HUES6 (cell line): Measurements from ENCODE around the gene ESPN.

Experiments
- H3K27ac ChIP-seq: 2 replicates; pipeline ENCODE4 v1.7.0; 2013; ENCODE audit warnings: low read depth, mild to moderate bottlenecking, low read length, inconsistent platforms
- H3K27me3 ChIP-seq: 2 replicates; pipeline ENCODE4 v1.6.1; 2013; ENCODE audit warnings: low read length; ENCODE audit not compliant: control insufficient read depth, insufficient read depth
- H3K36me3 ChIP-seq: 2 replicates; pipeline ENCODE4 v1.6.1; 2013; ENCODE audit warnings: low read length; ENCODE audit not compliant: control insufficient read depth, insufficient read depth
- H3K4me1 ChIP-seq: 2 replicates; pipeline ENCODE4 v1.6.1; 2013; ENCODE audit warnings: low read length; ENCODE audit not compliant: control insufficient read depth, insufficient read depth
- H3K4me3 ChIP-seq: 2 replicates; pipeline ENCODE4 v1.5.1; 2013; ENCODE audit warnings: low read depth, low read length
- H3K9ac ChIP-seq: one replicate; pipeline ENCODE4 v1.6.1; 2013; ENCODE audit warnings: mild to moderate bottlenecking, low read length
- H3K9me3 ChIP-seq: 2 replicates; pipeline ENCODE4 v1.6.1; 2013; ENCODE audit warnings: low read depth, low read length; ENCODE audit not compliant: control insufficient read depth, insufficient read depth

ESPN gene

DNA sequence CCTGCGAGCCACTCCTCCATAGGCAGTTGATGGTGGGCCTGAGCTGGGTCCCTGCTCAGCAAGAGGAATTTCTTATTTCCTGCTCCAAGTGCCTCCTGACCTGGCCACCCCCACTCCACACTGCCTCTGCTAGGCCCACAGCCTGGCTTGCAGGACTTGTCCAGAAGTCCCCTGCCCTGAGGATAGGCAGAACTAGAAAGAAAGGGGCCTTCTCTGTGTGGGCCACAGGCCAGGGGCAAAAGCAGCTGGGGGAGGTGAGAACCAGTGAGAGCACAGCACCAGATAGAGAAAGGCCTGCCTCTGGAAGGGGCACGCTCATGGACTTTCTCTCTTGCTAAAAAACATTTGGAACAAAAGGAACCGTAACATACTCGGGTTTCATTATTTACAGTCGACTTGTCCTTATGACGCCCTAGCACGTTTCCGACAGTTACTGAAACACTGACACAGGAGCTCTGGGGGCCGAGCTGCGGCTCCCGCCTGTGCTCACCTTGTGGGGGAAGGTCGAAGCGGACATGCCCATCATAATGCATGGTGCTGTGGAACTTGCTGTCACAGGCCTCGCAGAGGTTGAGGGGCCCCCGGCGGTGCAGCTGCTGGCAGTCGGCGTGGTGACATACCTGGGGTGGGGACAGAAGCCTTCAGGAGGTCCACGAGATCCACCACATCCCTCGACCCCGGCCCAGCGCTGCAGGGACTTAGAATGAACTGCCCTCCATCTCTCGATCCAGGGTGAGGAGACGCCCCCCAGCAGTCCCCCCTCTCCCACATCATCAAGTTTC lies 52.7 kb downstream of the ESPN start:
- no peak overlapping the region for H3K9ac ChIP-seq
- H3K27me3 ChIP-seq: no peaks in the 10 kb centered on the region

DNA sequence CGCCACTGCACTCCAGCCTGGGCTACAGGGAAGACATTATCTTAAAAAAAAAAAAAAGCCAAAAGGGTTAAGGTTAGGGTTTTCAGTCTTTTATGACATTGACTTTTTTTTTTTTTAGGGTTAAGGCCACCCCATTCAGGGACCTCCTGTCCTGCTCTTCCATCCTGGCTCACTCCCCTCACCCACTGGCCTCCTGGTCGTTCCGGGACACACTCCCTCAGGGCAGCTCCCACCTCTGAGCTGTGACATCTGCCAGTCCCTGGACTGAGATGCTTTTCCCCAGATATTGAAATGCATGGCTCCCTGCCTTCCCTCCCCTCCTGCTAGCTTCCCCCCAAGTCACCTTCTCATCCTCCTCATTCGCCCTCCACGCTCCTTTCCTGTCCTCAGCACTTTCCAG lies 57.2 kb downstream of the ESPN start:
- H3K9me3 ChIP-seq: no peaks in the 10 kb centered on the region
- H3K4me3 ChIP-seq: no peak overlapping the region
- H3K27ac ChIP-seq: no peak overlapping the region
- H3K9ac ChIP-seq: no peak overlapping the region
- H3K27me3 ChIP-seq: peaks cover 17% of the 10 kb centered on the region; the same call in 1 of the 2 replicates
- H3K4me1 ChIP-seq: peaks cover 21% of the 10 kb centered on the region
- no peaks in the 10 kb centered on the region for H3K36me3 ChIP-seq

More for the DNA sequence above, 52.7 kb downstream of the ESPN start:
- H3K36me3 ChIP-seq: peaks cover 8% of the 10 kb centered on the region
- peaks cover 25% of the 10 kb centered on the region for H3K4me1 ChIP-seq
- H3K4me3 ChIP-seq: no peak overlapping the region
- no peaks in the 10 kb centered on the region for H3K9me3 ChIP-seq
- H3K27ac ChIP-seq: no peak overlapping the region

DNA sequence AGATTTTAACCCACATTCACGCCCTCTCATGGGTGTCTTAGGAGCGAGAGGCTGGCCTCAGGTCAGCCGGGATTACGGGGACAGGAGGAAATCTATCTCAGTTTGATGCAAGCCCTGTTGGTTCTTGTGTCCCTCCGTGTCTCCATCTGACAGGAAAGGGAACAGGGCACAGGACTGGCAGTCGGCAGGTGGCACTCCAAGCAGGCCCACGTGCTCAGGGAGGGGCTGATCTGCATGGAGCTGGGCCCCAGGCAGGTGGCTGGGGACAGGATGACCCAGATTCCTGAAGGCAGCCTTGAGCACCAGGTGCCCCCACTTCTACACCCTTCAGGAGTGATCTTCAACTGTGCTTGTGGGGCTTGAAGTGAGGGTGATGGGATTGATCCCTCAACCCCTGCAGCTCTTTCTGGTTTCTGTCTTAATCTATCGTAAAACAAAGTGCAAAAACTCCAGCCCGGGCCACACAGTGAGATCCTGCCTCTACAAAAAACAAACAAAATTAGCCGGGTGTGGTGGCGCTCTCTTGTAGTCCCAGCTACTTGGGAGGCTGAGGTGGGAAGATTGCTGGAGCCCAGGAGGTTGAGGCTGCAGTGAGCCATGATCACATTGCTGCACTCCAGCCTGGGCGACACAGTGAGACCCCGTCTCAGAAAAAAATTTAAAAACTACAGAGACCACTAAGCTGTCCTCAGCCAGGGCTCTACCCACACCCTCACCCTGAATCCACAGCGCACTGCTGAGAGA lies 58.6 kb downstream of the ESPN start:
- Histone ChIP-seq H3K36me3 (no peaks in the 10 kb centered on the region), H3K27ac (no peak overlapping the region), H3K9me3 (no peaks in the 10 kb centered on the region), H3K27me3 (peaks cover 17% of the 10 kb centered on the region; the same call in 1 of the 2 replicates), H3K4me1 (peaks cover 15% of the 10 kb centered on the region), H3K4me3 (no peak overlapping the region), H3K9ac (no peak overlapping the region)

DNA sequence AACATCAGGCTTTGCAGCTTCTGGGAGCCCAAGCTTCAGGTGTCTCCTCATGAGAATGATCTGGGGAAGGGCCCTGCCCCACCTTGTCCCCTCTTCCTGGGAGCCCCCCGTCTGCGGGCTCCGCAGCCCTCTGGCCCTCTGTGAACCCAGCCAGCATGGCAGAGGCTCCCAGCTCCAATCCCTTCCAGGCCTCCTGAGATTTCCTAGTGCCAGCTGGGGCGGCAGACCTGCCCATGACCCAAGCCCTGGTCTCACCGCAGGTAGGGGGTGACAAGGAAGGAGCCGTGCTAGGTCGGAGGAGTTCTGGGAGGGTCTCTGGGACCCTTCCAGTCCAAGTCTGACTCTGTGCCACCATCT lies 59.2 kb downstream of the ESPN start:
- Histone ChIP-seq H3K4me1 (peaks cover 15% of the 10 kb centered on the region), H3K9me3 (no peaks in the 10 kb centered on the region), H3K9ac (no peak overlapping the region), H3K27ac (no peak overlapping the region), H3K27me3 (peaks cover 17% of the 10 kb centered on the region; the same call in 1 of the 2 replicates), H3K36me3 (no peaks in the 10 kb centered on the region), H3K4me3 (no peak overlapping the region)

DNA sequence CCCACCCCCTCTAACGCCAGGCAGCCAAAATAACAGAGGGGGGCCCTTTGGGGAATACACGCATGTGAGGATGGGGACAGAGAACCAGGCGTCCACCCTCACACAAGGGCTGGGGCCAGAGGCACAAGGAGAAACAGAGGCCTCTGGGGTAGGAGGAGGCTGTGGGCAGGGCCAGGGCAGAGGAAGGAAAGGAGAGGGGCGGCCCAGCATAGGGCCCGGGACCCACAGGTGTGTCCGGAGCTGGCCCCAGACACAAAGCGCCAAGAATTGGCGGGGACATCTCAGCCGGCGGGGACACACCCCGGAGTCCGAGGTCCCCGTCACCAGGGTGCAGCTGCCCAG lies 60.2 kb downstream of the ESPN start:
- Histone ChIP-seq H3K4me1 (peaks cover 25% of the 10 kb centered on the region), H3K4me3 (peak overlapping the region; percentile 66), H3K9ac (peak overlapping the region; percentile 54), H3K27me3 (peaks cover 17% of the 10 kb centered on the region; the same call in 1 of the 2 replicates), H3K9me3 (no peaks in the 10 kb centered on the region), H3K27ac (no peak overlapping the region), H3K36me3 (no peaks in the 10 kb centered on the region)

DNA sequence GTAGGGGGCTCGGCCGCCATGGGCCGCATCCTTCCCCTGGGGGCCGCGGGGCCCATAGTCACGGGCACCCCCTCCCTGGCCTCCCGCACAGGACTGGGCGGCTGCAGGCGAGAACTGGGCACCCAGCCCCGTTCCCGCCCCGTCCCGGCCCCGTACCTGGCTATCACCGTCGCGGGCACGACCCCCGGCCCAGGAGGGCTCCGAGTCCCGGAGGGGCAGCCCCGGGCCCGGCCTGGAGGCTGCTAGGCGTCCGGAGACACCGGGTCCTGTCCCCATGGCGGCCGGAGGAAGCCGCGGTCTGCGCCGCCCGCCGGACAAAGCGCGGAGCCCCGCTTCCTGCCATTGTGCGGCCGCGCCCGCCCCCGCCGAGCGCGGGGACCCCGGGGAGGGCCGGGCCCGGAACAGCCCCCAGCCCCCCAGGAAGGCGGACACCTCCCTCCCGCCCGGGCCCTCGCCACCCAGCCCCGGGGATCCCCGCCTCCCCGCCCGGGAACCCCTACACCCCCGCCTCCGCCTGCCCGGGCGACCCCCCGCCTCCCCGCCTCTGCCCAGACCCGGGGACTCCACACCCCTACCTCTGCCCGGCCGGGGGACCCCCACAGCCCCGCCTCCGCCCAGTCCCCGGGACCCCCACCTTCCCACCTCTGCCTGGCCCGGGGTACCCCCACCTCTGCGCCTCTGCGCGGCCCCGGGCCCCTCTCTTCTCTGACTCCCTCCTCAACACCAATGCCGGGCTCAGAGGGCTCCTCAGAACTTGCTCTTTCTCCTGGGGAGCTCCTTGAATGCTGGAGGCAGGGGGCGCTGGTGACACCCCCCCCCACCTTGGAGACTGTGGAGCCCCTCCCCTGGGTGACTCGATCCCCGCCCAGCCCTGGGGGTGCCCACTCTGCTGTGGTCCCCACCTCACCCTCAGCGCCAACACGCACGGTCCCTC lies 60.9 kb downstream of the ESPN start:
- no peaks in the 10 kb centered on the region for H3K36me3 ChIP-seq
- H3K27me3 ChIP-seq: peaks cover 17% of the 10 kb centered on the region; the same call in 1 of the 2 replicates
- H3K27ac ChIP-seq: no peak overlapping the region
- no peaks in the 10 kb centered on the region for H3K9me3 ChIP-seq
- peaks cover 25% of the 10 kb centered on the region for H3K4me1 ChIP-seq
- H3K4me3 ChIP-seq: peak overlapping the region; percentile 66
- H3K9ac ChIP-seq: peak overlapping the region; percentile 54

DNA sequence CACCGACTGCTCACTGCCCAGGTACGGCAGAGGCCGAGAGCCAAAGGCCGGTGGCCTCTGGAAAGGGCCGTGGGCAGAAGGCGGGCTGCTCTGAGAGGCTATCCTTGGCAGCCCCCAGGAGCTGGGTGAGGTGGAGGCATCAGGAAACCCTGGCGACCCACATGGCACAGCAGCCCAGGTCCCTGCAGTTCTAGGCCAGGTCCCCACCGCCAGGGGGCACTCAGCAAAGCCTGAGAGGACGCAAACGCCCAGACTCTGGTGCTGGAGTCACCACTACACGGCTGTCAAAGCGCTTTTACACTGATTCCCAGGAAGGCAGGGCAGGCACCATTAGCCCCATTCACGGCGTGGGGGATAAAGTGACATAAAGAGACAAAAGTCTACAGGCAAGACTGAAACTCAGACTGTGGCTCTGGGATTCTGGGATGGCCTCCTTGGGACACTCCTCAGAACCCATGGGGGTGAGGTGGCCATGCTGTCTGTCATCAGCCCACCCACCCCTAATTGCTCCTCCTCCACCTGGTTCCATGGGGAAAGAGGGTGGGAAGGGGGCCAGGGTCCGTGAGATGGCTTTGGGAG lies 61.9 kb downstream of the ESPN start:
- Histone ChIP-seq H3K9me3 (no peaks in the 10 kb centered on the region), H3K9ac (no peak overlapping the region), H3K27me3 (peaks cover 17% of the 10 kb centered on the region; the same call in 1 of the 2 replicates), H3K4me3 (peak overlapping the region; percentile 48), H3K36me3 (no peaks in the 10 kb centered on the region), H3K27ac (no peak overlapping the region), H3K4me1 (peaks cover 30% of the 10 kb centered on the region)

DNA sequence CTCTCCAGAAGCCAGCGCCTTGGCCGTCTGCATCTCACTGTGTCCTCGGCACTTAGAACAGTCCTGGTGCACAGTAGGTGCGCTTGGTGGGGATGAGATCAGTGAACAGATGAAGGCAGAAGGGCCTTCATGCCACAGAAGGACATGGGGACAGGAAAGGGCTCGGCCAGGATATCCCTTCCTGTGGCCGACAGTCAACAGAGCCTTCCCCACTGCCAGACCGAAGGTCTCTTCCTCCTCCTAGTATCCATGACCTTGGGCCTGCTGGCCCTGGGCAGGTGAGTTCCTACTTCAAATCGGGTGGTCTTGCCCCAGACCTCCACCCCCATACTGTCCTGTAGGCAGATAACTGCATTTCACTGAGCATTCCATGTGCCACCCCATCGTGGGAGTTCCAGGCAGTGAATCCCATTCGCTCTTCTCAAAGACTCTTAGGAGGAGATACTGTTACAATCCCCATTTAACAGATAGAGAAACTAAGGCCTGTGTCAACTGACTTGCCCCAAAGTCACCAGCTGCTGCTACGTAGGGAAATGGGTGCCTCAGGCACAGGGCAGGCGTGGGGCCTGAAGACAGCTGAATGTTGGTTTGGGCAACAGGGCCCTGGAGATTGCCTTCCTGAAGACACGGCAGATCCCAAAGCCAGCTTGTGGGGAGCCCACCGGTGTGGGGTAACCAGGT lies 63.4 kb downstream of the ESPN start:
- Histone ChIP-seq H3K27me3 (peaks cover 17% of the 10 kb centered on the region; the same call in 1 of the 2 replicates), H3K27ac (no peak overlapping the region), H3K4me1 (peaks cover 40% of the 10 kb centered on the region), H3K36me3 (no peaks in the 10 kb centered on the region), H3K4me3 (no peak overlapping the region), H3K9me3 (no peaks in the 10 kb centered on the region), H3K9ac (no peak overlapping the region)

DNA sequence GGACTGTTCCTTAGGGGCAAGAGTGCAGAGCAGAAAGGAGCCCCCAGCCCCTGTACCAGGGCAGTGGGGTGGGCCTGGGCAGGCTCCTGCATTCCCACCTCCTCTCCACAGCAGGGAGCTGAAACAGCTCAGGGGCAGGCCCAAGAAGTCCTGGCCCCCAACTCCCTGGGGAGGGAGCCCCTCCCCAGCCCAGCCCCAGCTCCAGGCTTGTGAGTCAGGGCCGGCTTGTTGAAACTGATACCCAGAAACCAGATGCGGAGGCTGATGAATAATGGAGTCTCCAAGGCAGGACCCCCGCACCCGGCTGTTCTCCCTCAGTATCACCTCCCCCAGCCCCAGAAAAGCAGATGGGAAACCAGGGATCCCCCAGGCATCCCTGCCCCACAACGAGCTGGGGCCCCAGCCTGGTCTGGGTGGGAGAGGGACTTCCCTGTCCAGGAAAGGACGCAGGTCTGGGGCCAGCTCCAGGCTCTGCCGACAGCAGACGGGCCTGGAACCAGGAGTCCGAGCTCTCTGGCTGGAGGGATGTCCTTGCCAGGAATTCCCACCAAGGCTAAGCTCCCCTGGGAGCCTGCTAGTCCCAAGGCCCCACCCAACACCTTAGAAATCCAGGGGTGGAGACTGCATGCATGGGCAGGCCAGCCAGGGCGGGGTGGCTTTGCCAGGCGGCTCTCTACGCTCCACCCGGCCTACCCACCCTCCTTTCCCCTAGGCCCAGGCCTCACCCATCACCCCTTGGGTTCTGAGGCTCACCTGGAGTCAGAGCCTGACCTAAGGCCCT lies 64.2 kb downstream of the ESPN start:
- Histone ChIP-seq H3K9me3 (no peaks in the 10 kb centered on the region), H3K27me3 (peaks cover 17% of the 10 kb centered on the region; the same call in 1 of the 2 replicates), H3K9ac (no peak overlapping the region), H3K27ac (no peak overlapping the region), H3K4me1 (peaks cover 40% of the 10 kb centered on the region), H3K4me3 (no peak overlapping the region), H3K36me3 (no peaks in the 10 kb centered on the region)
